ENCODE data around the gene PRKAA1.
A peak's percentile ranks its signal among the peaks of the same experiment; 100 is the strongest.

The PRKAA1 gene

GRCh38 chr5:40798012-40798800 is at the start of gene PRKAA1:
TSS of gene PRKAA1 (minus strand) at chr5:40798374. CDS start at chr5:40798189, 185 bp downstream.
- peak; percentile 83 to 85 for DNase-seq (ENCODE audit: low read depth in 2 of 2)

- DNase-seq (ENCODE audit: low read depth in 2 of 2) = no peak
Observed at GRCh38 chr5:40847525-40847924, 49.4 kb upstream of the PRKAA1 start.

DNA sequence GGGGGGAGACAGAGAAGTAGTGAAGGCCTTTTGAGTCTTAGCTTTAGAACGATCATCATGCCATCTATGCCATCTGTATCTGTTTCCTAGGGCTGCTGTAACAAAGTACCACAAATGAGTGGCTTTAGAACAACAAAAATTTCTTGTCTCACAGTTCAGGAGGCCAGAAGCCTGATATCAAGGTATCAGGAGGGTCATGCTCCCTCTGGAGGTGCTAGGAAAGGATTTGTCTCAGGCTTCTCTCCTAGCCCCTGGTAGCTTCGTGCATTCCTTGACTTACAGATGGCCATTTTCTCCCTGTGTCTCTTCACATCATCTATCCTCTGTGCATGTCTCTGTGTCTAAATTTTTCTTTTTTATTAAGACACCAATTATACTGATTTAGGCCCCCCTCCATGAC is 48.2 kb upstream of the PRKAA1 start:
- DNase-seq (ENCODE audit: low read depth in 2 of 2) = no peak

DNA sequence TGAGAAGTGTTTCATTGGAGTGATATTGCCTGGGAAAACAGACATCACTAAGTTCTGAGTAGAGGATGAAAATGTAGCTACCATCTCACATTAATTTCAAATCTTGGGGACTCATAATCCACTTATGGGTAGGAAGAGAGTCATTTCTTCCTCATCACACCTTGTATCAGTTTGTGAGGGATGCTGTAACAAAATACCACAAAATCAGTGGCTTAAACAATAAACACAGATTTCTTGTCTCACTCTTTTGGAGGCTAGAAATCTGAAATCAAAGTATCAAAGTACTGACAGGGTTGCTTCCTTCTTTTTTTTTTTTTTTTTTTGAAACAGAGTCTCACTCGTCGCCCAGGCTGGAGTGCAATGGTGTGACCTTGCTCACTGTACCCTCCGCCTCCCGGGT is 46.4 kb upstream of the PRKAA1 start:
- no peak for DNase-seq (ENCODE audit: low read depth in 2 of 2)

DNA sequence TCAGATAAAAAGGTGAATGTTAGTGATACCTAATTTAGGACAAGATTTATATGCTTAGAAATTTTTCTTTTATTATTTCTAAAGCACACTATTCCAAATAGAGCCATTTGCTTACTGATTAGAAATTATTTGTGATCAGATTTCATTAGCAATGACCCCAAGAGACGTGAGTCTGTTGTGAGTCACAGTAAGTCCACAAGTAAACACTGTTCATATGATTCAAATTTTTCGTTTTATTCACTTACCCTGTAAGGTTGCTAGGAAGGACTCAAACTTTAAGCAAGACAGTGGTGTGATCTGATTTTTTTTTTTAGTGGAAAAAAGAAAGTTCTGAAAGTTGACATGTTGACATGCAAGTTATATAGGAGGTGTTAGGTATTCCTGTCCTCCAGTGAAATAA is 44.2 kb upstream of the PRKAA1 start:
- DNase-seq (ENCODE audit: low read depth in 2 of 2) = no peak

DNA sequence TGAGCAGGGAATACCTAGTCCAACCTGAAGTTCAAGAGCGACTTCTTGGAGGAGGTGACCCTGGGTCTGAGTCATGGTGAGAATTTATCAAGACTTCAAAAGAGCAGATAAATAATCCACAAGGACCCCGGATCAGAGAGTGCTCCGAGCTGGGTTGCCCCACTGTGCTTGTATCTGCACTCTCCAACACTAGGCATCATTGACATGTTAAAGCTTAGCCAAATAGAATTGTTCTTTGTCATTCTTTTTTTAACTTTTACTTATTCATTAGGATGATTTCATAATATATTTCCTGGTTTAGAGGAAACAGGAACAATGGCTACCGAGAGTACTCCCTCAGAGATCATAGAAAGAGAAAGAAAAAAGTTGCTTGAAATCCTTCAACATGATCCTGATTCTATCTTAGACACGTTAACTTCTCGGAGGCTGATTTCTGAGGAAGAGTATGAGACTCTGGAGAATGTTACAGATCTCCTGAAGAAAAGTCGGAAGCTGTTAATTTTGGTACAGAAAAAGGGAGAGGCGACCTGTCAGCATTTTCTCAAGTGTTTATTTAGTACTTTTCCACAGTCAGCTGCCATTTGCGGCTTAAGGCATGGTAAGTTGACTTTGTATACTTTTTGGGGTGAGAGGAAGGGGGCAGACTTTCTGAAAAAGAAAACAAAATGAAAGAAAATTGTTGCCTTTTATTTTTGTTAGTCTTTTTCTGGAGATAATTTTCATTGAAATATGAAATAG is 43.1 kb upstream of the PRKAA1 start, which contains the start of gene CARD6:
CARD6 (plus strand) TSS at position 300 of the 738 bp plus-strand sequence; CDS start at position 316, 16 bp downstream.
- DNase-seq (ENCODE audit: low read depth in 2 of 2) = no peak

GRCh38 chr5:40838086-40838485 is 39.9 kb upstream of the PRKAA1 start:
- DNase-seq (ENCODE audit: low read depth in 2 of 2) = no peak

- DNase-seq (ENCODE audit: low read depth in 2 of 2) = peak; percentile 90 to 91
Observed at GRCh38 chr5:40834849-40835787, 36.9 kb upstream of the PRKAA1 start, which contains the start of gene RPL37. TSS of gene RPL37 (minus strand) at chr5:40835222. CDS start at chr5:40835185, 37 bp downstream.

DNA sequence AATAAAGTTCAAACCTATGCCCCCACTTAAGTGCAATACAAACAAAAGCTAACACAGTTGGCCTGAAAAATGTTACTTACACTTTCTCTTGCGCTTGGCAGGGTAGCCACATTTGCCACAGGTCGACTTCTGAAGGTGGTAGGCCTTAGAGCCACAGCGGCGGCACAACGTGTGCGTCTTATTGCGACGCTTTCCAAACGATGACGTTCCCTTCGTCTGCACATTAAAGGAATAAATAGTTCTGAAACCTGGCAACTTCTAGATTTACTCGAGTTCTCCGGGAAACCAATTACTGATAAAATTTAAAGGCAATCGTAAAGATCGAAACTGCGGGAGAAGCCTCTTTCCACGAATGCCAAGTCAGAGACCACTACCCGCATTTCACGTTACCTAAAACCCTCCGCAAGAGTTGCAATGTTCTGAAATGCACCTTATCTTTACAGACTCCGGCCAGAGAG is 36.2 kb upstream of the PRKAA1 start:
- no peak for DNase-seq (ENCODE audit: low read depth in 2 of 2)

DNA sequence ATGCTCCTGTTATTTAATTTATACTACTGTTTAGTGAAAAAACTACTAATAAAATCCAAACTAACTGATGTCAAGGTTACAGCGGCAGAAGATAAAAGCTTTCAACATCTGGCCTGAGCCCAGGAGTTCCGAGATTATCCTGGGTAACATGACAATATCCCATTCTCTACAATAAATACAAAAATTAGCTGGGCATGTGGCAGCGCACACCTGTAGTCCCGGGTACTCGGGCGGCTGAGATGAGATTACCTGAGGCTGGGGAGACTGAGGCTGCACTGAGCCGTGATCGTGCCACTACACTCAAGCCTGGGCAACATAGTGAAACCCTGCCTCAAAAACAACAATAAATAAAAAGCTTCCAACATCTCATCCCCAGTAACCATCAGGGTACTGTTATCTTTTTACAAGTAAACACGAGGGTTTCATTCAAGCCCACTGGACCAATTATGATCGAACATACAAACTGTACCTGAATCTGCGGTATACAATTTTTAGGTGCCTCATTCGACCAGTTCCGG is 35.6 kb upstream of the PRKAA1 start:
- no peak for DNase-seq (ENCODE audit: low read depth in 2 of 2)

- DNase-seq (ENCODE audit: low read depth in 2 of 2) = no peak
Observed at GRCh38 chr5:40832345-40832744, 34.2 kb upstream of the PRKAA1 start.

DNA sequence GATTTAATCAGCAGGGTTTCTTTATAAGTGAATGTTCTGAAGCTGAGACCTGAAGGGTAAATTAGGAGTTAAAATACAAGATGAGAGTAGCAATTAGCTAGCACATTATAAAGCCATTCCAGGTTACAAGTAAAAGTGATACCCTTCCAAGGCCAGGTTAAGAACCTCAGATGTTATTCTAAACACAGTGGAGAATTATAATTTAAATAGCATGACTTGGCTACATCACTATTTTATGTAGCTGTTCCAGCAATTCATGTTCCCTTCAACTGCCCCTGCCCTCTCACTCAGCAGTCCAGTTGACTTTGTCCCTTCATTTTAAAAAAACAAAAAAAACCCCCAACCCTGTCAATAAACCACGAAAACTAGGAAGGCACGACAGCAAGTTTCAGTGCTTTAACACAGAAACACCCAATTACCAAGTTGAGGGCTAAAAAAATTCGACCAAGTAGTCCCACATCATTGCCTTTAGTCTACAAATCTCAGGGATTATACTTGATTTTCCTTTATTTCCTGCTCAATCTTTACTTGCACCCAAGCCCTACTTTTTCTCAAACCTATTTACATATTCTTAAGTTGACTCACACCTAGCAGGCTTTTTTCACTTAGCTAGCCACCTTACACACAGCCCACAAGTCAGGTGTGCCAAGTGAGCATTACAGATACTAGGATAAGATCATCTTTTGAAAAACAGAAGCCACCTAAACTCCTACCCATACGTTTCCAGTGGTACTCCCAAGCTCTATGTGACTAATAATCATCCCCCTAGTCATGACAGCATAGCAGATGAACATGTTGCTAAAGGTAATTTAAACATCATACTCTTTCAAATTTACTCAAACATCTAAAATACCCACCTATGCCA is 33.4 kb upstream of the PRKAA1 start:
- DNase-seq (ENCODE audit: low read depth in 2 of 2) = no peak

- no peak for DNase-seq (ENCODE audit: low read depth in 2 of 2)
Observed at GRCh38 chr5:40829748-40830533, 31.8 kb upstream of the PRKAA1 start.

- no peak for DNase-seq (ENCODE audit: low read depth in 2 of 2)
Observed at GRCh38 chr5:40828690-40829661, 30.8 kb upstream of the PRKAA1 start.

GRCh38 chr5:40828021-40828631 is 30.0 kb upstream of the PRKAA1 start:
- DNase-seq (ENCODE audit: low read depth in 2 of 2) = no peak

DNA sequence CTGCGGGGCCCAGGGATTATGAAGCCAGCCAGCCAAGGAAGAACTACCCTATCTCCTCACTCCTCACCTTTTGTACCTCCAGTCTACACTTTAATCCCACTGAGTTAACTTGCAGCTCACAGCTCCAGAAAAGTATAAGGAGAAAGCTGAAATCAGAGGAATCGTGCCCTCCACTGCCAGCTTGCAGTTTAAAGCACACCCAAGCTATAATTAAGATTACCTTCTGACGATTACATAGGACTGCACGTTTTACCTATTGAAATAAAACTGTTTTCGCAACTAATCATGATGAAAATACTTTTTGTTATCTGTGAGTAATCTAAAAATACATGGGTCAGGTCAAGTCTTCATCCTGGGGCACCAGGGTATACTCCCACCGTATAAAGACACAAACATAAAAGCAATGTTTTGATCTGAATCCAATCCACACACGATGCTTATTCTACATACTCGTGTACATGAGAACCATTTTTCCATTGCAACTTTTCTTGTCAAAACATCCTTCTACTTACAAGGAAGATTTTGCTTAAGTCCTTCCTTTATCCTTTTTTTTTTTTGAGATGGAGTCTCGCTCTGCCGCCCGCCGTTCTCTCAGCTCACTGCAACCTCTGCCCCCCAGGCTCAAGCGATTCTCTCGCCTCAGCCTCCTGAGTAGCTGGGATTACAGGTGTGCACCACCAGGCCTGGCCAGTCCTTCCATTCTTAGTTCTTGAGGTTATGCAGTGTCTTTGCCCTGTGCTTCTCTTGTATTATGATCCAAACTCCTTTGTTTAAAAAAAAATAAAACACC is 29.2 kb upstream of the PRKAA1 start:
- no peak for DNase-seq (ENCODE audit: low read depth in 2 of 2)

- no peak for DNase-seq (ENCODE audit: low read depth in 2 of 2)
Observed at GRCh38 chr5:40826489-40827187, 28.5 kb upstream of the PRKAA1 start.

Measured in stimulated activated CD8-positive, alpha-beta memory T cell treated with anti-CD3 and anti-CD28 coated beads, Interleukin-15, amount 100 ng/mL, for 48 hours (primary cell).